ENCODE data around the gene WFDC1.

- TF ChIP-seq CTCF (conservative IDR thresholded peaks at IDR 0.05 in 1 of 2, IDR thresholded peaks at IDR 0.05 in 1 of 2; ENCODE audit: low read depth in 1 of 2, low read length in 2 of 2) (no peak), EZH2 (IDR thresholded peaks at IDR 0.05; ENCODE audit: low read length, missing control alignments) (no peak)
Measured at GRCh38 chr16:84258266-84258665, 36.4 kb upstream of the WFDC1 start.
